A673 (cell line): ENCODE data around the gene SLC30A2.

Source experiments
- EZH2 ChIP-seq: fragments of 200-600 bp; sonication (generic); IDR thresholded peaks from 2 replicates; pipeline ENCODE4 v1.6.1; 2017; ENCODE audit warnings: borderline replicate concordance, low read depth, mild to moderate bottlenecking, mixed read lengths, antibody characterized with exemption, low read length; ENCODE audit not compliant: poor library complexity, severe bottlenecking
- TF ChIP-seq, protein P1 (sequence below): fragments of 300-800, 200-600 bp; sonication (generic); conservative IDR thresholded peaks from 2 replicates; pipeline ENCODE4 v1.5.1; 2017; ENCODE audit warnings: low read depth, mild to moderate bottlenecking, antibody characterized with exemption, low read length, moderate library complexity, mixed read lengths

DNA sequence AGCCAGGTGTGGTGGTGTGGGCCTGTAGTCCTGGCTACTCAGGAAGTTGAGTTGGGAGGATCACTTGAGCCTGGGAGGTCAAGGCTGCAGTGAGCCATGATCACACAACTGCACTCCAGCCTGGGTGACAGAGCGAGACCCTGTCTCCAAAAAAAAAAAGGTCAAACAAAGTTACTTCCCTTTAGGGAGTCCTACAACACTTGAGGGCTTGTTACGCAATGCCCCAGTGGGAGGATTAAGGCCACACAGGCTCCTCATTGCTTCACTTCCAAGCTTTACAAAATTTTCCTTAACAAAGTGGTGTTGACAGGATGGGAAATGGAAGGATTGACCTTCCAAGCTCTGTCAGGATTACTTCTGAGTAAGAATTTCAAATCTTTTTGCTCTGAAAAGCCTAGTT, 30.6 kb downstream of the SLC30A2 start:
- TF ChIP-seq, protein P1, sequence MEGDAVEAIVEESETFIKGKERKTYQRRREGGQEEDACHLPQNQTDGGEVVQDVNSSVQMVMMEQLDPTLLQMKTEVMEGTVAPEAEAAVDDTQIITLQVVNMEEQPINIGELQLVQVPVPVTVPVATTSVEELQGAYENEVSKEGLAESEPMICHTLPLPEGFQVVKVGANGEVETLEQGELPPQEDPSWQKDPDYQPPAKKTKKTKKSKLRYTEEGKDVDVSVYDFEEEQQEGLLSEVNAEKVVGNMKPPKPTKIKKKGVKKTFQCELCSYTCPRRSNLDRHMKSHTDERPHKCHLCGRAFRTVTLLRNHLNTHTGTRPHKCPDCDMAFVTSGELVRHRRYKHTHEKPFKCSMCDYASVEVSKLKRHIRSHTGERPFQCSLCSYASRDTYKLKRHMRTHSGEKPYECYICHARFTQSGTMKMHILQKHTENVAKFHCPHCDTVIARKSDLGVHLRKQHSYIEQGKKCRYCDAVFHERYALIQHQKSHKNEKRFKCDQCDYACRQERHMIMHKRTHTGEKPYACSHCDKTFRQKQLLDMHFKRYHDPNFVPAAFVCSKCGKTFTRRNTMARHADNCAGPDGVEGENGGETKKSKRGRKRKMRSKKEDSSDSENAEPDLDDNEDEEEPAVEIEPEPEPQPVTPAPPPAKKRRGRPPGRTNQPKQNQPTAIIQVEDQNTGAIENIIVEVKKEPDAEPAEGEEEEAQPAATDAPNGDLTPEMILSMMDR, result no peak
- TF ChIP-seq EZH2, result no peak
